ENCODE results near the gene SEPTIN11. TPM values are rescaled to one million over a fixed set of nuclear protein-coding genes. Genes with fewer than 3 reads are reported as not detected.

The SEPTIN11 gene
- total and polyA plus RNA-seq, 2 of the 4 experiments (the other 2 are of a cell fraction): 267 to 573 TPM

GRCh38 chr4:76981644-76982043 lies 32.1 kb downstream of the SEPTIN11 start:
- WGBS, 2 experiments (ENCODE audit: extremely low coverage in 2 of 2, insufficient read length in 1 of 2): 100% methylated on average over 1 of the region's 3 CpGs; no CpG with 5 or more reads in 1 of the 2 experiments
- Histone ChIP-seq H2AK5ac (ENCODE audit: low read depth, low read length) (no peak overlapping the region), H2BK20ac (ENCODE audit: low read depth, low read length) (no peak overlapping the region), H4K5ac (ENCODE audit: low read depth, low read length) (peak overlapping the region; percentile 45; the same call in 1 of the 2 replicates), H3K4me2 (ENCODE audit: low read depth, low read length) (peak overlapping the region; percentile 29; the same call in 1 of the 2 replicates), H4K91ac (ENCODE audit: insufficient read depth, low read depth, low read length) (no peak overlapping the region), H3K36me3 (ENCODE audit: control insufficient read depth, insufficient read depth, low read length) (peaks cover 3% of the 10 kb centered on the region), H3K9ac (ENCODE audit: low read depth, low read length) (no peak overlapping the region), H3K14ac (replicated peaks; ENCODE audit: low read depth, low read length) (peak overlapping the region; percentile 23; the same call in 1 of the 2 replicates), H3K27ac (ENCODE audit: insufficient read depth, low read length) (peak overlapping the region; percentile 51; the same call in 1 of the 2 replicates), H3K9me1 (ENCODE audit: insufficient read depth, low read length) (peaks cover 27% of the 10 kb centered on the region), H3K23ac (ENCODE audit: low read depth, low read length) (no peak overlapping the region; the same call in 1 of the 2 replicates), H3K9me3 (ENCODE audit: control insufficient read depth, insufficient read depth, low read length) (no peaks in the 10 kb centered on the region), H2BK5ac (ENCODE audit: low read depth, low read length, poor library complexity, severe bottlenecking) (peak overlapping the region; percentile 16), H2BK120ac (ENCODE audit: low read depth, low read length) (peak overlapping the region; percentile 2; the same call in 1 of the 2 replicates), H2AFZ (replicated peaks; ENCODE audit: low read length, poor library complexity) (no peak overlapping the region), H3K4me3 (ENCODE audit: insufficient read depth, low read depth, low read length) (no peak overlapping the region), H3K27me3 (ENCODE audit: control insufficient read depth, insufficient read depth, low read length) (no peaks in the 10 kb centered on the region), H2AK9ac (replicated peaks; ENCODE audit: low read depth, low read length, poor library complexity) (no peak overlapping the region), H3K4ac (ENCODE audit: low read depth, low read length) (no peak overlapping the region), H3K18ac (ENCODE audit: low read depth, low read length) (peak overlapping the region; percentile 42), H4K20me1 (ENCODE audit: insufficient read depth, low read length) (peaks cover 90% of the 10 kb centered on the region), H4K8ac (ENCODE audit: low read depth in 2 of 2, low read length in 2 of 2) (no peak overlapping the region), H3K4me1 (ENCODE audit: control insufficient read depth, insufficient read depth, low read length) (peaks cover 44% of the 10 kb centered on the region), H2BK15ac (ENCODE audit: low read depth, low read length) (no peak overlapping the region), H3K79me1 (ENCODE audit: low read depth in 1 of 2, low read length in 2 of 2) (peaks cover 19 to 62% of the 10 kb centered on the region in 2 experiments), H3K56ac (ENCODE audit: extremely low read depth, insufficient read depth, low read length) (no peak overlapping the region)
- no TSS peak for BruUV-seq (replicated peaks)
- DNase-seq: peak; percentile 68
- in situ Hi-C loops (cut with MboI; ENCODE audit: low sequenced_read_pairs) (no loop called here), dilution Hi-C loops (cut with HindIII; ENCODE audit: low sequenced_read_pairs, unreplicated experiment) (no loop called here), intact Hi-C loops (cut with micrococcal nuclease) (no loop called here)
- ChIA-PET CTCF (interaction anchor here (1.3 kb wide), 1 partner anchor 30 kb away, joined by 6 read pairs; no protein-coding TSS in a partner anchor), POLR2A (ENCODE audit: unreplicated experiment) (interaction anchor here (0.6 kb wide), 3 partner anchors 23 to 292 kb away, joined by 3 to 4 read pairs (median 4); no protein-coding TSS in a partner anchor)
- TF ChIP-seq, protein P1, sequence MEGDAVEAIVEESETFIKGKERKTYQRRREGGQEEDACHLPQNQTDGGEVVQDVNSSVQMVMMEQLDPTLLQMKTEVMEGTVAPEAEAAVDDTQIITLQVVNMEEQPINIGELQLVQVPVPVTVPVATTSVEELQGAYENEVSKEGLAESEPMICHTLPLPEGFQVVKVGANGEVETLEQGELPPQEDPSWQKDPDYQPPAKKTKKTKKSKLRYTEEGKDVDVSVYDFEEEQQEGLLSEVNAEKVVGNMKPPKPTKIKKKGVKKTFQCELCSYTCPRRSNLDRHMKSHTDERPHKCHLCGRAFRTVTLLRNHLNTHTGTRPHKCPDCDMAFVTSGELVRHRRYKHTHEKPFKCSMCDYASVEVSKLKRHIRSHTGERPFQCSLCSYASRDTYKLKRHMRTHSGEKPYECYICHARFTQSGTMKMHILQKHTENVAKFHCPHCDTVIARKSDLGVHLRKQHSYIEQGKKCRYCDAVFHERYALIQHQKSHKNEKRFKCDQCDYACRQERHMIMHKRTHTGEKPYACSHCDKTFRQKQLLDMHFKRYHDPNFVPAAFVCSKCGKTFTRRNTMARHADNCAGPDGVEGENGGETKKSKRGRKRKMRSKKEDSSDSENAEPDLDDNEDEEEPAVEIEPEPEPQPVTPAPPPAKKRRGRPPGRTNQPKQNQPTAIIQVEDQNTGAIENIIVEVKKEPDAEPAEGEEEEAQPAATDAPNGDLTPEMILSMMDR (conservative IDR thresholded peaks at IDR 0.05; ENCODE audit: low read depth, low read length): no peak
- TF ChIP-seq MAZ (IDR thresholded peaks at IDR 0.05; ENCODE audit: borderline replicate concordance, low read depth, low read length) (no peak), MAFK (IDR thresholded peaks at IDR 0.05; ENCODE audit: low read depth, low read length) (no peak), RAD21 (IDR thresholded peaks at IDR 0.05; ENCODE audit: low read length) (no peak), CEBPB (IDR thresholded peaks at IDR 0.05; ENCODE audit: low read depth, low read length) (no peak), MXI1 (IDR thresholded peaks at IDR 0.05; ENCODE audit: borderline replicate concordance, low read depth, low read length) (no peak), SMC3 (IDR thresholded peaks at IDR 0.05; ENCODE audit: low read depth, low read length) (no peak), FOS (IDR thresholded peaks at IDR 0.05; ENCODE audit: low read depth, low read length) (no peak), POLR2A (IDR thresholded peaks at IDR 0.05; ENCODE audit: low read depth, low read length) (no peak)
- ATAC-seq (ENCODE audit: low read depth): no peak

All from IMR-90 (cell line).